Measurements from ENCODE around the gene ARHGAP5.

DNA sequence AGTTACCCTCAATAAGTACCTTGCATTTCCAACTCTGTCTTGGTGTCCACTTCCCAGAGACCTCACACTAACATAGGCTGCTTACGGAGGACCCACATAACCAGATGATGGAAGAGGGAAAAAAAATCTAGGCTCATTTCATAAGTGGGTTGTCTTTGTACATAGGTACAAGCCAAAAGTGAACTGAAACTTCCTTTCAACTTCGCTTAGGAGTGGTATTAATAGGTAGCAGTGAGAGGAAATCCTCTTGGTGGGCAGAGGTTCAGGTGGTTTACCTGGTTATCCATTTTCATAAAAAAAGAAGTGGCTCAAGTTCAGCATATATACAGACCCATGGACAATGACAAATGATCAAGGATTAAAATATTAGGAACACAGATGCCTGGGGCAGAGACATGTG, 88.9 kb downstream of the ARHGAP5 start:
- TF ChIP-seq POLR2A (IDR thresholded peaks at IDR 0.05): no peak
- TF ChIP-seq POLR2AphosphoS5 (IDR thresholded peaks at IDR 0.05): no peak

Measured in breast epithelium (tissue), 3 donors.